Measurements from ENCODE around the gene GPR21. TPM values are rescaled to one million over a fixed set of nuclear protein-coding genes. Genes with fewer than 3 reads are reported as not detected.

The GPR21 gene
- total and polyA plus RNA-seq, 11 donors, result 0.19 to 1.6 (median 0.32) TPM; not detected in 5

GRCh38 chr9:123083680-123084079 lies 50.2 kb downstream of the GPR21 start:
- Histone ChIP-seq H3K4me3 (no peak overlapping the region), H3K27me3 (no peaks in the 10 kb centered on the region), H3K9me3 (no peaks in the 10 kb centered on the region), H3K4me1 (peaks cover 0 to 3% (median 0%) of the 10 kb centered on the region in 12 donors), H3K36me3 (peaks cover 0 to 95% (median 76%) of the 10 kb centered on the region in 9 donors), H3K27ac (no peak overlapping the region)
- no peak for TF ChIP-seq POLR2A (IDR thresholded peaks at IDR 0.05)
- TF ChIP-seq, protein P1, sequence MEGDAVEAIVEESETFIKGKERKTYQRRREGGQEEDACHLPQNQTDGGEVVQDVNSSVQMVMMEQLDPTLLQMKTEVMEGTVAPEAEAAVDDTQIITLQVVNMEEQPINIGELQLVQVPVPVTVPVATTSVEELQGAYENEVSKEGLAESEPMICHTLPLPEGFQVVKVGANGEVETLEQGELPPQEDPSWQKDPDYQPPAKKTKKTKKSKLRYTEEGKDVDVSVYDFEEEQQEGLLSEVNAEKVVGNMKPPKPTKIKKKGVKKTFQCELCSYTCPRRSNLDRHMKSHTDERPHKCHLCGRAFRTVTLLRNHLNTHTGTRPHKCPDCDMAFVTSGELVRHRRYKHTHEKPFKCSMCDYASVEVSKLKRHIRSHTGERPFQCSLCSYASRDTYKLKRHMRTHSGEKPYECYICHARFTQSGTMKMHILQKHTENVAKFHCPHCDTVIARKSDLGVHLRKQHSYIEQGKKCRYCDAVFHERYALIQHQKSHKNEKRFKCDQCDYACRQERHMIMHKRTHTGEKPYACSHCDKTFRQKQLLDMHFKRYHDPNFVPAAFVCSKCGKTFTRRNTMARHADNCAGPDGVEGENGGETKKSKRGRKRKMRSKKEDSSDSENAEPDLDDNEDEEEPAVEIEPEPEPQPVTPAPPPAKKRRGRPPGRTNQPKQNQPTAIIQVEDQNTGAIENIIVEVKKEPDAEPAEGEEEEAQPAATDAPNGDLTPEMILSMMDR (IDR thresholded peaks at IDR 0.05), result no peak
- no peak for ATAC-seq
- intact Hi-C loops (cut with DNase I), result loop anchor here in 8 of 10 donors (2.0 to 10.0 kb wide), 4 partner anchors 141 to 269 kb away; no protein-coding TSS in a partner anchor
- no peak for DNase-seq
- WGBS, 4 donors, result 78 to 83% (median 82%) methylated on average over 6 of the region's 6 CpGs

- Histone ChIP-seq H3K4me1 (peaks cover 0 to 6% (median 0%) of the 10 kb centered on the region in 12 donors), H3K27ac (no peak overlapping the region), H3K36me3 (peaks cover 0 to 93% (median 72%) of the 10 kb centered on the region in 9 donors), H3K27me3 (no peaks in the 10 kb centered on the region), H3K9me3 (no peaks in the 10 kb centered on the region), H3K4me3 (no peak overlapping the region)
- intact Hi-C loops (cut with DNase I), result loop anchor here in 7 of 10 donors (5.0 to 10.0 kb wide), 3 partner anchors 141 to 268 kb away; no protein-coding TSS in a partner anchor
- DNase-seq (no peak), ATAC-seq (no peak)
- WGBS, 4 donors, result 91 to 100% (median 97%) methylated on average over 1 of the region's 1 CpG
- TF ChIP-seq, protein P1 (IDR thresholded peaks at IDR 0.05), result no peak
- no peak for TF ChIP-seq POLR2A (IDR thresholded peaks at IDR 0.05)
These were observed 50.8 kb downstream of the GPR21 start for GRCh38 chr9:123084256-123084655.

Other genes with a start within 250 kb of the GPR21 start
- gene OR5C1, start 244.7 kb upstream of the GPR21 start, total RNA-seq, result not detected
- not detected for gene OR5C1, start 244.7 kb upstream of the GPR21 start, polyA plus RNA-seq
- not detected for gene OR1K1, start 233.5 kb upstream of the GPR21 start, total RNA-seq
- gene OR1K1, start 233.5 kb upstream of the GPR21 start, polyA plus RNA-seq, result not detected
- 10 to 100 TPM in 3 of 9 donors, 1 to 10 TPM in 6; 6.4 to 12.0 (median 8.4) TPM for gene PDCL, start 205.1 kb upstream of the GPR21 start, total RNA-seq
- 1 to 10 TPM; 3.8 to 7.0 TPM for gene PDCL, start 205.1 kb upstream of the GPR21 start, polyA plus RNA-seq
- 10 to 100 TPM; 36.2 to 52.2 (median 45.4) TPM for gene RC3H2, start 128.3 kb upstream of the GPR21 start, total RNA-seq
- 10 to 100 TPM; 11.7 to 21.3 TPM for gene RC3H2, start 128.3 kb upstream of the GPR21 start, polyA plus RNA-seq
- 1 to 10 TPM; 5.1 to 8.1 (median 6.3) TPM for gene ZBTB6, start 120.3 kb upstream of the GPR21 start, total RNA-seq
- gene ZBTB6, start 120.3 kb upstream of the GPR21 start, polyA plus RNA-seq, result 1 to 10 TPM; 2.0 to 4.6 TPM
- gene ZBTB26, start 102.2 kb upstream of the GPR21 start, total RNA-seq, result 1 to 10 TPM; 2.3 to 6.1 (median 3.7) TPM
- gene ZBTB26, start 102.2 kb upstream of the GPR21 start, polyA plus RNA-seq, result 1 to 10 TPM; 1.3 to 3.0 TPM
- 10 to 100 TPM; 22.0 to 62.2 (median 45.1) TPM for gene RABGAP1, start 92.6 kb upstream of the GPR21 start, total RNA-seq
- 10 to 100 TPM; 11.8 to 18.0 TPM for gene RABGAP1, start 92.6 kb upstream of the GPR21 start, polyA plus RNA-seq
- gene STRBP, start 234.9 kb downstream of the GPR21 start, total RNA-seq, result 10 to 100 TPM in 8 of 9 donors, 1 to 10 TPM in 1; 8.3 to 24.4 (median 18.7) TPM
- gene STRBP, start 234.9 kb downstream of the GPR21 start, polyA plus RNA-seq, result 10 to 100 TPM in 1 of 2 donors, 1 to 10 TPM in 1; 5.9 to 23.9 TPM

All from heart left ventricle (tissue), 16 donors.